B cell (primary cell): ENCODE measurements around the gene MEF2B. TPM values are rescaled to one million over a fixed set of nuclear protein-coding genes. Genes with fewer than 3 reads are reported as not detected.

Source experiments
- ATAC-seq: fragments of 200-7000 bp; cut with Tn5 transposase; one replicate; pipeline ENCODE4 v1.10.0; 2021; ENCODE audit warnings: low read depth, mild to moderate bottlenecking, moderate number of reproducible peaks, moderate library complexity
- CTCF ChIA-PET: fragments of 350-600 bp; sonication (Branson Sonifier 250); formaldehyde crosslinking; loops from one replicate; lab custom pipeline; 2021; ENCODE audit warnings: antibody characterized with exemption, inconsistent platforms; lab: Charles Lee
- POLR2A ChIA-PET: fragments of 350-600 bp; sonication (Branson Sonifier 250); formaldehyde crosslinking; loops from one replicate; lab custom pipeline; 2021; ENCODE audit warnings: antibody characterized with exemption; lab: Charles Lee
- DNase-seq: peaks from one replicate; pipeline ENCODE4 v3.0.0; 2013
- H2AFZ ChIP-seq: 2 replicates; pipeline ENCODE4 v1.6.1; 2012; ENCODE audit warnings: mild to moderate bottlenecking, low read depth, low read length; ENCODE audit not compliant: insufficient read depth, poor library complexity, severe bottlenecking
- H3K27ac ChIP-seq, 2 donors: 1 replicate in 1 of 2; 2 replicates in 1 of 2; pipeline ENCODE4 v1.5.1; 2012 to 2013; ENCODE audit warnings: low read length in 2 of 2, mild to moderate bottlenecking in 2 of 2, moderate library complexity in 1 of 2
- H3K27me3 ChIP-seq, 4 experiments: fragments of 200-600 bp in 1 of 4; sonication (generic) in 1 of 4; replicated peaks in 1 of 4; 1 replicate in 2 of 4; 2 replicates in 2 of 4; pipeline versions ENCODE4 v1.6.1 to v1.7.0; 2013 to 2016; ENCODE audit warnings: low read length in 3 of 4, mild to moderate bottlenecking in 2 of 4, mixed read lengths in 1 of 4, moderate library complexity in 1 of 4; ENCODE audit not compliant: insufficient read depth in 4 of 4, control insufficient read depth in 3 of 4; ENCODE audit errors: control extremely low read depth in 1 of 4
- H3K36me3 ChIP-seq, 2 experiments: replicated peaks in 1 of 2; 1 replicate in 1 of 2; 2 replicates in 1 of 2; pipeline versions ENCODE4 v1.6.1 to v1.7.1; 2013; ENCODE audit warnings: low read length in 1 of 2; ENCODE audit not compliant: insufficient read depth in 2 of 2, control insufficient read depth in 1 of 2; ENCODE audit errors: control extremely low read depth in 1 of 2, extremely low read depth in 1 of 2
- H3K4me1 ChIP-seq, 2 donors: fragments of 200-600 bp in 1 of 2; sonication (generic) in 1 of 2; 1 replicate in 1 of 2; 2 replicates in 1 of 2; pipeline versions ENCODE4 v1.5.1 to v1.6.1; 2013 to 2017; ENCODE audit warnings: low read length in 2 of 2; ENCODE audit not compliant: control insufficient read depth in 2 of 2, insufficient read depth in 2 of 2
- H3K4me2 ChIP-seq: replicated peaks from 2 replicates; pipeline ENCODE3; 2012; ENCODE audit warnings: mild to moderate bottlenecking, low read depth, low read length; ENCODE audit not compliant: poor library complexity, severe bottlenecking
- H3K4me3 ChIP-seq, 5 experiments: fragments of 200-600 bp in 1 of 5; sonication (generic) in 1 of 5; 1 replicate in 3 of 5; 2 replicates in 2 of 5; pipeline versions ENCODE4 v1.5.1 to v1.7.0; 2011 to 2016; ENCODE audit warnings: low read length in 4 of 5, mild to moderate bottlenecking in 4 of 5, low read depth in 2 of 5, control low read depth in 1 of 5, moderate library complexity in 1 of 5; ENCODE audit not compliant: insufficient read depth in 1 of 5; ENCODE audit errors: control extremely low read depth in 1 of 5, extremely low read depth in 1 of 5
- H3K79me2 ChIP-seq: fragments of 200-600 bp; sonication (generic); one replicate; pipeline ENCODE4 v1.6.0; 2016; ENCODE audit warnings: low read length; ENCODE audit not compliant: control insufficient read depth, insufficient read depth
- H3K9ac ChIP-seq: fragments of 200-600 bp; sonication (generic); 2 replicates; pipeline ENCODE4 v1.6.1; 2017; ENCODE audit warnings: mild to moderate bottlenecking, low read length, moderate library complexity
- H3K9me3 ChIP-seq, 3 donors: one replicate each; pipeline versions ENCODE4 v1.6.1 to v1.7.1; 2013; ENCODE audit warnings: low read length in 2 of 3; ENCODE audit not compliant: control insufficient read depth in 2 of 3, insufficient read depth in 1 of 3; ENCODE audit errors: control extremely low read depth in 1 of 3
- H4K20me1 ChIP-seq: 2 replicates; pipeline ENCODE4 v1.6.0; 2012; ENCODE audit warnings: mild to moderate bottlenecking, low read length; ENCODE audit not compliant: insufficient read depth, control insufficient read depth, poor library complexity, severe bottlenecking
- H3K27ac Mint-ChIP-seq: one replicate; pipeline ENCODE4 v1.8.0; 2021; ENCODE audit warnings: mixed read lengths
- H3K27me3 Mint-ChIP-seq: one replicate; pipeline ENCODE4 v1.8.0; 2021; ENCODE audit warnings: mixed read lengths
- H3K4me1 Mint-ChIP-seq: one replicate; pipeline ENCODE4 v1.8.0; 2021; ENCODE audit warnings: mixed read lengths
- H3K4me3 Mint-ChIP-seq: one replicate; pipeline ENCODE4 v1.8.0; 2021; ENCODE audit warnings: mixed read lengths
- H3K9me3 Mint-ChIP-seq: one replicate; pipeline ENCODE4 v1.8.0; 2022; ENCODE audit warnings: mixed read lengths; ENCODE audit not compliant: insufficient read depth
- CTCF ChIP-seq: fragments of 200-600 bp; IDR thresholded peaks from one replicate; pipeline ENCODE4 v1.8.0; 2022; ENCODE audit warnings: antibody characterized with exemption, mild to moderate bottlenecking
- EZH2 ChIP-seq: IDR thresholded peaks from 2 replicates; pipeline ENCODE4 v1.6.1; 2012; ENCODE audit warnings: borderline replicate concordance, low read depth, mild to moderate bottlenecking, moderate library complexity, low read length; ENCODE audit not compliant: insufficient read depth, poor library complexity, severe bottlenecking
- WGBS: methylation state at CpG from one replicate; pipeline ENCODE4 v1.1.5; 2013; ENCODE audit warnings: missing lambda C conversion rate; ENCODE audit not compliant: insufficient coverage; 5-methylcytosine and 5-hydroxymethylcytosine counted together
- intact Hi-C: fragments of 100-400 bp; cut with micrococcal nuclease; formaldehyde crosslinking; loops from one replicate; pipeline ENCODE4 v1.10.0; 2022
- polyA plus RNA-seq: library from polyadenylated mRNA; depleted of rRNA; stranded (reverse); fragments of >200 nt; gene quantifications from 2 replicates; pipeline ENCODE4 v1.2.3, GENCODE V29; 2012
- total RNA-seq, 2 donors: library from RNA; stranded (reverse); fragments of 120-200 nt in 1 of 2; gene quantifications; 1 replicate in 1 of 2; 2 replicates in 1 of 2; pipeline versions ENCODE4 v1.2.3 to v1.2.4, GENCODE V29; 2013 to 2022

MEF2B gene
- total and polyA plus RNA-seq, 2 donors (not counting 1 experiment from before 2014, with no cell fraction given), result 4.6 to 5.5 TPM

DNA sequence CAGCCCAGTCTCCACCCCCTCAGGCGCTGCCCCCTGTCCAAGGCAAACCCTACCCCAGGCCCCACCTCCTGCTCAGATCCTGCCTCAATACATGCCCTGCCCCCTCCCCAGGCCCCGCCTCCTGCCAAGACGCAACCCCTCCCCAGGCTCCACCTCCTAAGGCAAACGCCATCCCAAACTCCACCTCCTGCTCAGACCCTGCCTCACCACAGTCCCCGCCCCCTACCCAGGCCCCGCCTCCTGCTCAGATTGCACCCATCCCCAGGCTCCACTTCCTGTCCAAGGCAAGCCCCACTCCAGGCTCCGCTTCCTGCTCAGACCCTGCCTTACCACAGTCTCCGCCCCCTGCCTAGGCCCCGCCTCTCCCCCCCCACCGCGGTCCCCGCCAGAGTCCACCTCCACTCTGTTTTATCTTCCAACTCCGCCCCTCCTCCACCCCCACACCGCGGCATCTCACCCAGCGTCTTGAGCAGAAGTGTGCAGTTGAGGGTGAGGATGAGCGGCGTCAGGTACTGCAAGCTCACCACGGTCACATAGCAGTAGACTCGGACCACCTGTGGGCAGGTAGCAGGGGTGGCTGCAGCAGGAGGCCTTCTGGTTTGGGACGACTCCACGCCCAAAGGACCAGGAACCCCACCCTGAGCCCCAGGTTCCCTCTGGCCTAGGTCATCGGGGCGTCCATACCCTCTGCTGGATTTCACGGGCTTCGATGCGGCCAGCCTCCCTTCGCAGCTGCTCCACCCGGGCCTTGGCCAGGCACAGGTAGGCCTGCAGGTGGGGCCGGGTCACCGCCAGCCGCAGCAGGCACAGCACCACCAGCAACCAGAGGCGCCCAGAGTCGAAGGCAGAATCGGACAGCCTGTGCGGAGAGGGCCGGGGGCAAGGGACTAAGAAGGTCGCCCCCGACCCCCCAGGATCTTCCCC, 49.5 kb downstream of the MEF2B start:
- peaks cover 0 to 4% (median 3%) of the 10 kb centered on the region in 3 donors for H3K9me3 ChIP-seq
- no peak overlapping the region for H3K27ac ChIP-seq
- CTCF ChIA-PET, result no interaction called here
- H3K79me2 ChIP-seq, result no peaks in the 10 kb centered on the region
- H3K4me2 ChIP-seq, result no peak overlapping the region
- H2AFZ ChIP-seq, result no peak overlapping the region
- H3K36me3 ChIP-seq, result peaks cover 0 to 16% of the 10 kb centered on the region in 2 experiments
- H3K4me1 ChIP-seq, result no peaks in the 10 kb centered on the region
- Mint-ChIP-seq H3K4me3 (no peak overlapping the region), H3K27me3 (no peaks in the 10 kb centered on the region), H3K4me1 (no peaks in the 10 kb centered on the region), H3K27ac (no peak overlapping the region), H3K9me3 (peaks cover 5% of the 10 kb centered on the region)
- POLR2A ChIA-PET, result no interaction called here
- H3K9ac ChIP-seq, result no peak overlapping the region
- no peak for TF ChIP-seq EZH2
- WGBS, result 98% methylated on average over 29 of the region's 39 CpGs
- H4K20me1 ChIP-seq, result no peaks in the 10 kb centered on the region
- no peaks in the 10 kb centered on the region for H3K27me3 ChIP-seq
- no peak overlapping the region for H3K4me3 ChIP-seq
- DNase-seq, result no peak
- intact Hi-C loops, result no loop called here
- ATAC-seq, result no peak

DNA sequence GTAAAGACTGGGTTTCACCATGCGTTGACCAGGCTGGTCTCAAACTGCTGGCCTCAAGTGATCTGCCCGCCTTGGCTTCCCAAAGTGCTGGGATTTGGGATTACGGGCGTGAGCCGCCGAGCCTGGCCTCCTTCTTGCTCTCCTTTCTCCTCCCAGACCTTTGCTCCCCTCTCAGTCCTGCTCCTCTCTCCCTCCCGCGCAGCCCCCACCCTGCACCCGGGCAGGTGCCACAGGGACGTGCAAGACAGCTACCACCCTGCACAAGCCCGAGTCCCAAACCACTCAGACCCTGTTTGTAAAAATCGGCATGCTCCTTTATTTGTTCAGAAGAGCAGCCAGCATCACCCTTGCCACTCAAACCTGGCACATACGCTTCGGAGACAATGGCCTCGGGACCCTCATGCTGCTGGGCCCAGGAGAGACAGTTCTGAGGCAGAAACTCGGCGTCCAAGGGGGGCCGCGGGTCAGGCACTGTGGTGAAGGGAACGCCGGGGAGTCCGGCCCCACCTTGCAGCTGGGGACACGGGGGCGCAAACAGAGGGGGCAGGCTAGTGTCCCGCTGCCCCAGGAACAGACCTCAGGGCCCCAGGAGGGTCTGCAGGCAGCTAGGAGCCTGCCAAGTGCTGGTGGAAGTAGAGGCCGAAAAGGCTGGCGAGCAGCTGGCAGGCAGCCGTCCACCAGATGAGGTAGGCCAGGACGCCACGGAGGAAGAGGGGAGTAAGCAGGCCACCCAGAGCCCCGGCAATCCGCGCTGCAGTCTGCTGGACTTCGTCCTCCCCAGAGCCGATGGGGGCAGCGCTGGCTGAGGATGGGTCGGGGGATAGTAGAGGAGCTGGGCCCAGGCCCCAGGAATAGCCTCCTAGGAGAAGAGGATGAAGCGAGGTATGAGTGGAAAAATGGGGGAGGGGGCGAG, 50.5 kb downstream of the MEF2B start:
- no peaks in the 10 kb centered on the region for H4K20me1 ChIP-seq
- peaks cover 5% of the 10 kb centered on the region for H3K9me3 Mint-ChIP-seq
- no peak overlapping the region for H3K4me3 ChIP-seq
- H3K9ac ChIP-seq, result no peak overlapping the region
- H3K27ac ChIP-seq, result no peak overlapping the region
- no peaks in the 10 kb centered on the region for H3K4me1 Mint-ChIP-seq
- H3K27ac Mint-ChIP-seq, result no peak overlapping the region
- ATAC-seq (no peak), DNase-seq (no peak)
- POLR2A ChIA-PET, result no interaction called here
- no peaks in the 10 kb centered on the region for H3K4me1 ChIP-seq
- no peak overlapping the region for H3K4me3 Mint-ChIP-seq
- TF ChIP-seq CTCF, result no peak
- TF ChIP-seq EZH2, result no peak
- peaks cover 0 to 4% (median 3%) of the 10 kb centered on the region in 3 donors for H3K9me3 ChIP-seq
- H3K79me2 ChIP-seq, result no peaks in the 10 kb centered on the region
- no peaks in the 10 kb centered on the region for H3K27me3 ChIP-seq
- peaks cover 0 to 16% of the 10 kb centered on the region in 2 experiments for H3K36me3 ChIP-seq
- no peaks in the 10 kb centered on the region for H3K27me3 Mint-ChIP-seq
- H2AFZ ChIP-seq, result no peak overlapping the region
- intact Hi-C loops, result no loop called here
- 98% methylated on average over 36 of the region's 39 CpGs for WGBS
- CTCF ChIA-PET, result no interaction called here
- no peak overlapping the region for H3K4me2 ChIP-seq
